ENCODE data around the gene PDHA1. TPM values are rescaled to one million over a fixed set of nuclear protein-coding genes. Genes with fewer than 3 reads are reported as not detected.

Gene PDHA1
- 126 and 191 TPM in 2 replicates for total RNA-seq (2014; rRNA removed; shearing (Covaris generic); ENCODE audit: low replicate concordance)

GRCh38 chrX:19343535-19344408, at the start of gene PDHA1:
Gene PDHA1 (plus strand): TSS chrX:19343927. CDS start chrX:19344038, 111 bp downstream.
- peak; percentile 94 for DNase-seq (ENCODE audit: low read depth)

GRCh38 chrX:19303256-19303880, 40.4 kb upstream of the PDHA1 start:
- in situ Hi-C loops (cut with HindIII; ENCODE audit: low pct_unique_long_range_greater_than_20kb, low sequenced_read_pairs): no loop called here
- DNase-seq (ENCODE audit: low read depth): no peak

More at GRCh38 chrX:19343535-19344408, at the start of gene PDHA1:
- in situ Hi-C loops (cut with HindIII; ENCODE audit: low pct_unique_long_range_greater_than_20kb, low sequenced_read_pairs): no loop called here

GRCh38 chrX:19326567-19326966, 17.2 kb upstream of the PDHA1 start:
- no peak for DNase-seq (ENCODE audit: low read depth)
- in situ Hi-C loops (cut with HindIII; ENCODE audit: low pct_unique_long_range_greater_than_20kb, low sequenced_read_pairs): no loop called here

GRCh38 chrX:19331831-19332230, 11.9 kb upstream of the PDHA1 start:
- DNase-seq (ENCODE audit: low read depth): no peak
- in situ Hi-C loops (cut with HindIII; ENCODE audit: low pct_unique_long_range_greater_than_20kb, low sequenced_read_pairs): no loop called here

- in situ Hi-C loops (cut with HindIII; ENCODE audit: low pct_unique_long_range_greater_than_20kb, low sequenced_read_pairs): no loop called here
- DNase-seq (ENCODE audit: low read depth): no peak
Measured at GRCh38 chrX:19332983-19333382, 10.7 kb upstream of the PDHA1 start.

- DNase-seq (ENCODE audit: low read depth): no peak
- in situ Hi-C loops (cut with HindIII; ENCODE audit: low pct_unique_long_range_greater_than_20kb, low sequenced_read_pairs): no loop called here
Measured at GRCh38 chrX:19334945-19335626, 8.6 kb upstream of the PDHA1 start.

- no peak for DNase-seq (ENCODE audit: low read depth)
- in situ Hi-C loops (cut with HindIII; ENCODE audit: low pct_unique_long_range_greater_than_20kb, low sequenced_read_pairs): no loop called here
Measured at GRCh38 chrX:19342331-19342906, 1.3 kb upstream of the PDHA1 start.

GRCh38 chrX:19343085-19343534, 617 bp upstream of the PDHA1 start:
- in situ Hi-C loops (cut with HindIII; ENCODE audit: low pct_unique_long_range_greater_than_20kb, low sequenced_read_pairs): no loop called here
- DNase-seq (ENCODE audit: low read depth): no peak

- in situ Hi-C loops (cut with HindIII; ENCODE audit: low pct_unique_long_range_greater_than_20kb, low sequenced_read_pairs): no loop called here
Measured at GRCh38 chrX:19344661-19345060, 934 bp downstream of the PDHA1 start.

GRCh38 chrX:19347916-19348315, 4.2 kb downstream of the PDHA1 start:
- in situ Hi-C loops (cut with HindIII; ENCODE audit: low pct_unique_long_range_greater_than_20kb, low sequenced_read_pairs): no loop called here
- no peak for DNase-seq (ENCODE audit: low read depth)

More at GRCh38 chrX:19344661-19345060, 934 bp downstream of the PDHA1 start:
- DNase-seq (ENCODE audit: low read depth): peak; percentile 10

GRCh38 chrX:19349264-19349663, 5.5 kb downstream of the PDHA1 start:
- DNase-seq (ENCODE audit: low read depth): no peak
- in situ Hi-C loops (cut with HindIII; ENCODE audit: low pct_unique_long_range_greater_than_20kb, low sequenced_read_pairs): no loop called here

- no peak for DNase-seq (ENCODE audit: low read depth)
- in situ Hi-C loops (cut with HindIII; ENCODE audit: low pct_unique_long_range_greater_than_20kb, low sequenced_read_pairs): no loop called here
Measured at GRCh38 chrX:19350941-19351384, 7.2 kb downstream of the PDHA1 start.

GRCh38 chrX:19354625-19355024, 10.9 kb downstream of the PDHA1 start:
- in situ Hi-C loops (cut with HindIII; ENCODE audit: low pct_unique_long_range_greater_than_20kb, low sequenced_read_pairs): no loop called here
- no peak for DNase-seq (ENCODE audit: low read depth)

GRCh38 chrX:19358521-19358920, 14.8 kb downstream of the PDHA1 start:
- DNase-seq (ENCODE audit: low read depth): no peak
- in situ Hi-C loops (cut with HindIII; ENCODE audit: low pct_unique_long_range_greater_than_20kb, low sequenced_read_pairs): no loop called here

- in situ Hi-C loops (cut with HindIII; ENCODE audit: low pct_unique_long_range_greater_than_20kb, low sequenced_read_pairs): no loop called here
- DNase-seq (ENCODE audit: low read depth): no peak
Measured at GRCh38 chrX:19360903-19361302, 17.2 kb downstream of the PDHA1 start.

- in situ Hi-C loops (cut with HindIII; ENCODE audit: low pct_unique_long_range_greater_than_20kb, low sequenced_read_pairs): no loop called here
- DNase-seq (ENCODE audit: low read depth): no peak
Measured at GRCh38 chrX:19361701-19362100, 18.0 kb downstream of the PDHA1 start.

GRCh38 chrX:19368576-19368975, 24.8 kb downstream of the PDHA1 start:
- DNase-seq (ENCODE audit: low read depth): no peak
- in situ Hi-C loops (cut with HindIII; ENCODE audit: low pct_unique_long_range_greater_than_20kb, low sequenced_read_pairs): no loop called here

- in situ Hi-C loops (cut with HindIII; ENCODE audit: low pct_unique_long_range_greater_than_20kb, low sequenced_read_pairs): no loop called here
- DNase-seq (ENCODE audit: low read depth): no peak
Measured at GRCh38 chrX:19370061-19370460, 26.3 kb downstream of the PDHA1 start.

Data from Caki2 (cell line).